HCT116 (cell line): ENCODE data around the gene POLA1. TPM values are rescaled to one million over a fixed set of nuclear protein-coding genes. Genes with fewer than 3 reads are reported as not detected.

Source experiments
- ATAC-seq: fragments of 200-7000 bp; cut with Tn5 transposase; 2 replicates; pipeline ENCODE4 v1.9.1; 2020; ENCODE audit warnings: mild to moderate bottlenecking, moderate library complexity
- BruUV-seq: library from RNA; stranded (reverse); fragments of 400-500 nt; replicated peaks from 2 replicates; lab custom pipeline; 2021; lab: Mats Ljungman, UMichigan
- CTCF ChIA-PET: fragments of 300-600 bp; sonication (Branson Sonifier 250); formaldehyde crosslinking; loops from one replicate; lab custom pipeline; 2021; ENCODE audit warnings: antibody characterized with exemption; lab: Charles Lee
- POLR2A ChIA-PET: fragments of 300-600, 350-600 bp; sonication (Branson Sonifier 250); formaldehyde crosslinking; loops from one replicate; lab custom pipeline; 2021; ENCODE audit warnings: antibody characterized with exemption; lab: Charles Lee
- RAD21 ChIA-PET, 2 experiments: fragments of 300-600 bp; sonication (Branson Sonifier 250); formaldehyde crosslinking; loops; one replicate each; lab custom pipeline; 2023; ENCODE audit warnings: low total read pairs in 2 of 2; ENCODE audit not compliant: uncharacterized antibody in 2 of 2, unreplicated experiment in 2 of 2, low non-redundant PET in 1 of 2; lab: Charles Lee
- DNase-seq: peaks from one replicate; pipeline ENCODE4 v3.0.0-alpha.2; 2010; ENCODE audit warnings: low read depth, low spot score
- H2AFZ ChIP-seq: fragments of 200-600 bp; shearing (Covaris generic), sonication (generic); 2 replicates; pipeline ENCODE4 v1.6.1; 2017; ENCODE audit warnings: low read depth, mixed run types, mixed read lengths, antibody characterized with exemption, low read length; ENCODE audit not compliant: poor library complexity, severe bottlenecking
- H3K27ac ChIP-seq: 2 replicates; pipeline ENCODE4 v1.5.1; 2012; ENCODE audit warnings: low read depth, low read length
- H3K27me3 ChIP-seq: fragments of 200-600 bp; sonication (generic); 2 replicates; pipeline ENCODE4 v1.6.1; 2016; ENCODE audit warnings: mixed run types, low read length, mixed read lengths; ENCODE audit not compliant: insufficient read depth
- H3K36me3 ChIP-seq, 2 experiments: fragments of 200-500 bp in 1 of 2; fragments of 200-600 bp in 1 of 2; sonication (Bioruptor generic) in 1 of 2; sonication (generic) in 1 of 2; 2 replicates each; pipeline versions ENCODE4 v1.5.1 to v1.6.1; 2014 to 2016; ENCODE audit warnings: low read length in 2 of 2, inconsistent platforms in 1 of 2, mixed read lengths in 1 of 2, mixed run types in 1 of 2; ENCODE audit not compliant: insufficient read depth in 2 of 2, control insufficient read depth in 1 of 2
- H3K4me1 ChIP-seq, 2 experiments: fragments of 200-600 bp in 1 of 2; sonication (generic) in 1 of 2; 2 replicates each; pipeline versions ENCODE4 v1.5.1 to v1.6.1; 2012 to 2017; ENCODE audit warnings: low read length in 2 of 2, inconsistent platforms in 1 of 2, mild to moderate bottlenecking in 1 of 2, mixed read lengths in 1 of 2, mixed run types in 1 of 2, moderate library complexity in 1 of 2; ENCODE audit not compliant: insufficient read depth in 2 of 2, control insufficient read depth in 1 of 2
- H3K4me2 ChIP-seq: fragments of 200-600 bp; sonication (generic); 2 replicates; pipeline ENCODE4 v1.6.1; 2017; ENCODE audit warnings: mixed run types, low read length, mixed read lengths
- H3K4me3 ChIP-seq, 2 experiments: fragments of 200-600 bp in 1 of 2; sonication (generic) in 1 of 2; replicated peaks in 1 of 2; 2 replicates each; pipeline ENCODE4 v1.5.1; 2011 to 2016; ENCODE audit warnings: low read length in 2 of 2, control low read depth in 1 of 2, low read depth in 1 of 2, mild to moderate bottlenecking in 1 of 2, mixed read lengths in 1 of 2, mixed run types in 1 of 2
- H3K79me2 ChIP-seq: fragments of 200-600 bp; sonication (generic); 2 replicates; pipeline ENCODE4 v1.6.1; 2017; ENCODE audit warnings: mild to moderate bottlenecking, mixed run types, low read length, moderate library complexity, mixed read lengths; ENCODE audit not compliant: insufficient read depth
- H3K9ac ChIP-seq: fragments of 200-600 bp; sonication (generic); 2 replicates; pipeline ENCODE4 v1.6.1; 2016; ENCODE audit warnings: low read length, mixed read lengths
- H3K9me2 ChIP-seq: fragments of 200-600 bp; sonication (generic), shearing (Covaris generic); 2 replicates; pipeline ENCODE4 v1.6.1; 2017; ENCODE audit warnings: mixed run types, mild to moderate bottlenecking, moderate library complexity; ENCODE audit not compliant: insufficient read depth
- H3K9me3 ChIP-seq, 2 experiments: fragments of 200-500 bp in 1 of 2; fragments of 200-600 bp in 1 of 2; sonication (Bioruptor generic) in 1 of 2; sonication (generic) in 1 of 2; 2 replicates each; pipeline ENCODE4 v1.6.1; 2014 to 2017; ENCODE audit warnings: low read length in 2 of 2, mixed read lengths in 2 of 2, inconsistent platforms in 1 of 2, low read depth in 1 of 2, mild to moderate bottlenecking in 1 of 2, mixed run types in 1 of 2, moderate library complexity in 1 of 2; ENCODE audit not compliant: control insufficient read depth in 1 of 2, insufficient read depth in 1 of 2
- H4K20me1 ChIP-seq: fragments of 200-600 bp; sonication (generic), shearing (Covaris generic); 2 replicates; pipeline ENCODE4 v1.6.1; 2017; ENCODE audit warnings: mixed run types, mild to moderate bottlenecking, moderate library complexity; ENCODE audit not compliant: insufficient read depth
- ATF3 ChIP-seq: IDR thresholded peaks from 2 replicates; pipeline ENCODE4 v1.6.1; 2012
- CBX3 ChIP-seq: IDR thresholded peaks from 2 replicates; pipeline ENCODE4 v1.6.1; 2012; ENCODE audit warnings: low read depth
- EZH2 ChIP-seq: fragments of 200-600 bp; sonication (generic); IDR thresholded peaks from 2 replicates; pipeline ENCODE4 v1.6.1; 2017; ENCODE audit warnings: antibody characterized with exemption, mixed run types
- EZH2phosphoT487 ChIP-seq: fragments of 200-600 bp; IDR thresholded peaks from 2 replicates; pipeline ENCODE4 v1.6.1; 2018; ENCODE audit warnings: antibody characterized with exemption, borderline replicate concordance
- JUND ChIP-seq: IDR thresholded peaks from 2 replicates; pipeline ENCODE4 v1.6.1; 2012
- MAX ChIP-seq: IDR thresholded peaks from 2 replicates; pipeline ENCODE4 v1.6.1; 2012
- POLR2A ChIP-seq: IDR thresholded peaks from 2 replicates; pipeline ENCODE4 v1.7.0; 2011; ENCODE audit warnings: borderline replicate concordance; ENCODE audit not compliant: insufficient read depth, insufficient read length; ENCODE audit errors: extremely low read depth
- POLR2AphosphoS5 ChIP-seq: IDR thresholded peaks from 2 replicates; pipeline ENCODE4 v1.6.1; 2011; ENCODE audit warnings: mild to moderate bottlenecking, low read depth, low read length, moderate library complexity
- RAD21 ChIP-seq: IDR thresholded peaks from 2 replicates; pipeline ENCODE4 v1.6.1; 2012; ENCODE audit warnings: low read depth, mild to moderate bottlenecking
- SIN3A ChIP-seq: IDR thresholded peaks from 2 replicates; pipeline ENCODE4 v1.6.1; 2012; ENCODE audit warnings: low read depth
- SRF ChIP-seq: IDR thresholded peaks from 2 replicates; pipeline ENCODE4 v1.6.1; 2012; ENCODE audit warnings: low read depth
- TCF7L2 ChIP-seq: IDR thresholded peaks from 2 replicates; pipeline ENCODE4 v1.7.0; 2011; ENCODE audit warnings: borderline replicate concordance, inconsistent platforms; ENCODE audit not compliant: insufficient read depth, insufficient read length; ENCODE audit errors: extremely low read depth
- YY1 ChIP-seq: IDR thresholded peaks from 2 replicates; pipeline ENCODE4 v1.6.1; 2011; ENCODE audit warnings: low read length, low read depth, moderate library complexity, mild to moderate bottlenecking; ENCODE audit not compliant: insufficient replicate concordance; ENCODE audit errors: extremely low read depth
- ZBTB33 ChIP-seq: IDR thresholded peaks from 2 replicates; pipeline ENCODE4 v1.6.1; 2011; ENCODE audit warnings: mild to moderate bottlenecking, low read length, moderate library complexity; ENCODE audit not compliant: insufficient replicate concordance; ENCODE audit errors: extremely low read depth
- ZFX ChIP-seq: fragments of 450-650 bp; IDR thresholded peaks from 2 replicates; pipeline ENCODE4 v1.6.1; 2017
- intact Hi-C: fragments of 100-400 bp; cut with micrococcal nuclease; formaldehyde crosslinking; loops from 2 replicates; pipeline ENCODE4 v1.10.0; 2022
- total RNA-seq: library from RNA; stranded (reverse); gene quantifications from one replicate; pipeline ENCODE4 v1.2.1, GENCODE V29; 2021; ENCODE audit not compliant: unreplicated experiment
- TF ChIP-seq, protein P1 (sequence below), 3 experiments: fragments of 200-600 bp in 1 of 3; sonication (generic) in 1 of 3; IDR thresholded peaks in 2 of 3; conservative IDR thresholded peaks in 1 of 3; 2 replicates each; pipeline ENCODE4 v1.5.1; 2012 to 2017; ENCODE audit warnings: low read depth in 2 of 3, low read length in 2 of 3, antibody characterized with exemption in 1 of 3, borderline replicate concordance in 1 of 3, control low read depth in 1 of 3, mild to moderate bottlenecking in 1 of 3, mixed read lengths in 1 of 3, mixed run types in 1 of 3, moderate library complexity in 1 of 3; ENCODE audit not compliant: insufficient read depth in 1 of 3

The POLA1 gene
- total RNA-seq, 1 experiment from 2014 or later = 27.0 TPM

- intact Hi-C loops = no loop called here
- Histone ChIP-seq H3K4me1 (no peaks in the 10 kb centered on the region), H2AFZ (no peak overlapping the region), H3K9me2 (no peaks in the 10 kb centered on the region), H4K20me1 (no peaks in the 10 kb centered on the region; the same call in 1 of the 2 replicates), H3K9me3 (no peaks in the 10 kb centered on the region), H3K9ac (no peak overlapping the region), H3K36me3 (no peaks in the 10 kb centered on the region), H3K4me3 (no peak overlapping the region), H3K27ac (no peak overlapping the region), H3K79me2 (no peaks in the 10 kb centered on the region), H3K27me3 (no peaks in the 10 kb centered on the region), H3K4me2 (no peak overlapping the region)
- ChIA-PET POLR2A (no interaction called here), CTCF (no interaction called here), RAD21 (no interaction called here)
- no peak for ATAC-seq
- no peak for DNase-seq
- TF ChIP-seq, protein P1, sequence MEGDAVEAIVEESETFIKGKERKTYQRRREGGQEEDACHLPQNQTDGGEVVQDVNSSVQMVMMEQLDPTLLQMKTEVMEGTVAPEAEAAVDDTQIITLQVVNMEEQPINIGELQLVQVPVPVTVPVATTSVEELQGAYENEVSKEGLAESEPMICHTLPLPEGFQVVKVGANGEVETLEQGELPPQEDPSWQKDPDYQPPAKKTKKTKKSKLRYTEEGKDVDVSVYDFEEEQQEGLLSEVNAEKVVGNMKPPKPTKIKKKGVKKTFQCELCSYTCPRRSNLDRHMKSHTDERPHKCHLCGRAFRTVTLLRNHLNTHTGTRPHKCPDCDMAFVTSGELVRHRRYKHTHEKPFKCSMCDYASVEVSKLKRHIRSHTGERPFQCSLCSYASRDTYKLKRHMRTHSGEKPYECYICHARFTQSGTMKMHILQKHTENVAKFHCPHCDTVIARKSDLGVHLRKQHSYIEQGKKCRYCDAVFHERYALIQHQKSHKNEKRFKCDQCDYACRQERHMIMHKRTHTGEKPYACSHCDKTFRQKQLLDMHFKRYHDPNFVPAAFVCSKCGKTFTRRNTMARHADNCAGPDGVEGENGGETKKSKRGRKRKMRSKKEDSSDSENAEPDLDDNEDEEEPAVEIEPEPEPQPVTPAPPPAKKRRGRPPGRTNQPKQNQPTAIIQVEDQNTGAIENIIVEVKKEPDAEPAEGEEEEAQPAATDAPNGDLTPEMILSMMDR (IDR thresholded peaks at IDR 0.05 in 2 of 3, conservative IDR thresholded peaks at IDR 0.05 in 1 of 3; ENCODE audit: borderline replicate concordance in 1 of 3, insufficient read depth in 1 of 3, low read depth in 2 of 3, low read length in 2 of 3) = no peak
- TF ChIP-seq SIN3A = no peak
- TF ChIP-seq EZH2phosphoT487 = no peak
- BruUV-seq = no TSS peak
These were observed 34.6 kb upstream of the POLA1 start for GRCh38 chrX:24659106-24659505.

- BruUV-seq = no TSS peak
- H3K9ac ChIP-seq = no peak overlapping the region
- H3K36me3 ChIP-seq = no peaks in the 10 kb centered on the region
- no peaks in the 10 kb centered on the region for H3K79me2 ChIP-seq
- no peaks in the 10 kb centered on the region for H3K9me3 ChIP-seq
- no peaks in the 10 kb centered on the region for H3K27me3 ChIP-seq
- POLR2A ChIA-PET = no interaction called here
- no peak for TF ChIP-seq EZH2
- TF ChIP-seq TCF7L2 = no peak
- no peak for TF ChIP-seq ZBTB33
- no peak for TF ChIP-seq POLR2AphosphoS5
- TF ChIP-seq ATF3 = no peak
- TF ChIP-seq ZFX = no peak
- no peak for TF ChIP-seq YY1
- no peak for TF ChIP-seq SIN3A
- no peak for TF ChIP-seq MAX
- TF ChIP-seq RAD21 = no peak
- TF ChIP-seq POLR2A = no peak
- no peak for TF ChIP-seq JUND
- TF ChIP-seq SRF = no peak
- TF ChIP-seq CBX3 = no peak
- CTCF ChIA-PET = no interaction called here
- H3K4me1 ChIP-seq = no peaks in the 10 kb centered on the region
- H3K9me2 ChIP-seq = no peaks in the 10 kb centered on the region
- no peak for ATAC-seq
- intact Hi-C loops = no loop called here
- no peak for DNase-seq
- no peak overlapping the region for H3K4me3 ChIP-seq
- RAD21 ChIA-PET = no interaction called here
- no peaks in the 10 kb centered on the region; the same call in 1 of the 2 replicates for H4K20me1 ChIP-seq
- no peak overlapping the region for H3K27ac ChIP-seq
- H3K4me2 ChIP-seq = no peak overlapping the region
- no peak overlapping the region for H2AFZ ChIP-seq
These were observed 34.1 kb upstream of the POLA1 start for GRCh38 chrX:24659646-24660045.
